ENCODE results near the gene PRPF6. TPM values are rescaled to one million over a fixed set of nuclear protein-coding genes. Genes with fewer than 3 reads are reported as not detected.

Gene PRPF6
- total RNA-seq, 2 experiments from 2014 or later, result 45.1 to 73.7 TPM

DNA sequence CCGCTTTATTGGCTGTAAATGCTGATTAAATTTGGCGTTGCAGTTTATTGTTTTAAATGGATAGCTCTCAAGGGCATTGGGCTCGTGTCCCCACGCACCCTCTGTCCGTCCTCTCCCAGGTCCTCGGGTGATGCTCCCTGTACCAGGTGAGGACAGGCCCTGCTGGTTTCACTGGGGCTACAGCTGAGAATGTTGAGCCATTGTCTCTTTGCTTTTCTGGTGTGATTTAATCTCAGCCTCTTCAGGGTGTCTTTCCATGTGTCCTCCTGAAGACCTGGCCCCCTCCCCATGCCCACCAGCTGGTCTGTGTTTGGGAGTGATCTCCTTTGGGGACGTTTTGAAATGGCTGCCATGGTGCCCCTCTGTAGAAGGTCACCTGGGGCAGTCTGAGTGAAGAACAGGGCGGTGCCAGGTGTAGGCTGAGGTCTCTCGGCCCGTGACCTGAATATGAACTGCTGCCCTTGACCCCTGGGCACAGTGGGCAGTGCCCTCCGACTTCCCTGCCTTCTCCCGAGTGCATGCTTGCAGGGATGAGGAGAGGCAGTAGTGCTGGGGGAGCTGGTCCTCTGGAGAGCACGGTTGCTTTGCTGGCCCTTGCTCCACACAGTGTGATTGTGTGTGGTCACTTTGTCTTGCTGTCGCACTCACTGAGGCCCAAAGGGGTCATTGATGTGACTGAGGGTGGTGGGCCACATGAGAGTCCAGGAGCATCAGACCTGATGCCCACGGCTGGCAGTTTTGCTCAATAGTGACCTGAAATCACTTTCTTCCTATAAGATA, 42.6 kb downstream of the PRPF6 start:
- intact Hi-C loops (cut with micrococcal nuclease; ENCODE audit: unreplicated experiment), result no loop called here
- Histone ChIP-seq H3K4me2 (ENCODE audit: low read length) (no peak overlapping the region), H3K4me3 (ENCODE audit: low read depth, low read length, poor library complexity, severe bottlenecking) (no peak overlapping the region), H4K20me1 (ENCODE audit: insufficient read depth, low read length) (no peaks in the 10 kb centered on the region), H3K79me2 (ENCODE audit: insufficient read depth, low read depth, low read length) (no peaks in the 10 kb centered on the region), H2AFZ (ENCODE audit: low read length) (no peak overlapping the region), H3K36me3 (ENCODE audit: insufficient read depth, low read length) (peaks cover 99% of the 10 kb centered on the region), H3K4me1 (ENCODE audit: insufficient read depth, low read length, poor library complexity, severe bottlenecking) (no peaks in the 10 kb centered on the region), H3K9me2 (ENCODE audit: insufficient read depth, low read length) (no peaks in the 10 kb centered on the region), H3K27ac (ENCODE audit: low read depth, low read length, poor library complexity, severe bottlenecking) (no peak overlapping the region), H3K9me3 (ENCODE audit: low read length) (no peaks in the 10 kb centered on the region)
- TF ChIP-seq EZH2phosphoT487 (IDR thresholded peaks at IDR 0.05; ENCODE audit: borderline replicate concordance, low read depth, low read length), result no peak
- TF ChIP-seq, protein P1, sequence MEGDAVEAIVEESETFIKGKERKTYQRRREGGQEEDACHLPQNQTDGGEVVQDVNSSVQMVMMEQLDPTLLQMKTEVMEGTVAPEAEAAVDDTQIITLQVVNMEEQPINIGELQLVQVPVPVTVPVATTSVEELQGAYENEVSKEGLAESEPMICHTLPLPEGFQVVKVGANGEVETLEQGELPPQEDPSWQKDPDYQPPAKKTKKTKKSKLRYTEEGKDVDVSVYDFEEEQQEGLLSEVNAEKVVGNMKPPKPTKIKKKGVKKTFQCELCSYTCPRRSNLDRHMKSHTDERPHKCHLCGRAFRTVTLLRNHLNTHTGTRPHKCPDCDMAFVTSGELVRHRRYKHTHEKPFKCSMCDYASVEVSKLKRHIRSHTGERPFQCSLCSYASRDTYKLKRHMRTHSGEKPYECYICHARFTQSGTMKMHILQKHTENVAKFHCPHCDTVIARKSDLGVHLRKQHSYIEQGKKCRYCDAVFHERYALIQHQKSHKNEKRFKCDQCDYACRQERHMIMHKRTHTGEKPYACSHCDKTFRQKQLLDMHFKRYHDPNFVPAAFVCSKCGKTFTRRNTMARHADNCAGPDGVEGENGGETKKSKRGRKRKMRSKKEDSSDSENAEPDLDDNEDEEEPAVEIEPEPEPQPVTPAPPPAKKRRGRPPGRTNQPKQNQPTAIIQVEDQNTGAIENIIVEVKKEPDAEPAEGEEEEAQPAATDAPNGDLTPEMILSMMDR (conservative IDR thresholded peaks at IDR 0.05; ENCODE audit: low read length), result no peak
- no TSS peak for BruUV-seq (replicated peaks)
- POLR2A ChIA-PET, result interaction anchor here (0.6 kb wide), 1 partner anchor 33 kb away, joined by 5 read pairs; no protein-coding TSS in a partner anchor
- CTCF ChIA-PET (ENCODE audit: unreplicated experiment), result no interaction called here
- DNase-seq (ENCODE audit: low spot score), result no peak

DNA sequence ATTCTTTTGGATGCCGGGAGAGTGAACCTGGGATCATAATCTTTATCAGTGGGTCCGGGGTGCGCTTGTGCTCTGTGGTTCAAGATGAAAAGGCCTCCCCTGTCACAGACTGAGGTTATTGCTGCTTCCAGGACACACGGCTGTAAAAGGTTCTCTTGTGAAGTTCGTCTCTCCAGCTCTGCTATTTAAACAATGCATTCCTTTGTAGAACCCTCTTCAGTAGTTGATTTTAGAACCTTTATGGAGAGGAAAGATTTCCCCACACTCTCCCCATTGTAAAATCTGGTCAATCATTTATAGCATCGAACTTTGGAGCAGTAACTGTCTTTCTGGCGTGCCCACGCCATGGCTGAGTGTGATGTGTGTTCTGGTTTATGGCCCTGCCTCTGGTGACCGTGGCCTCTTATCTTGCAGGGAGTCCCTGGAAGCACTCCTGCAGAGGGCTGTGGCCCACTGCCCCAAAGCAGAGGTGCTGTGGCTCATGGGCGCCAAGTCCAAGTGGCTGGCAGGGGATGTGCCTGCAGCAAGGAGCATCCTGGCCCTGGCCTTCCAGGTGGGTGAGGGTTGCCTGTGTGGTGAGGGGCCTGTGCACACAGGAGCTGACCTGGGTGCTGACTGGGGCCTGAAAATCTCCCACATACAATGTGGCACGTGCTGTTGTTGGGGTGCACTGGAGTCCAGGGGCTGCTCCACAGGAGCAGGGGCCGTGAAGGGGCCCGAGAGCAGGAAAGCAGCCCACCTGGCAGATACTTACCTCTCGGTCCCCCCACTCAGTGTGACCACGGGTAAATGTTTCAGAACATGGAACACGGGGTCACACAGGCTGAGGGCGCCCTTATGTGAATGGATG, 43.4 kb downstream of the PRPF6 start:
- peaks cover 97% of the 10 kb centered on the region for H3K36me3 ChIP-seq (ENCODE audit: insufficient read depth, low read length)
- ChIA-PET POLR2A (no interaction called here), CTCF (ENCODE audit: unreplicated experiment) (no interaction called here)
- no peaks in the 10 kb centered on the region for H3K9me3 ChIP-seq (ENCODE audit: low read length)
- no peaks in the 10 kb centered on the region for H3K79me2 ChIP-seq (ENCODE audit: insufficient read depth, low read depth, low read length)
- DNase-seq (ENCODE audit: low spot score), result no peak
- H3K4me1 ChIP-seq (ENCODE audit: insufficient read depth, low read length, poor library complexity, severe bottlenecking), result no peaks in the 10 kb centered on the region
- no peak overlapping the region for H3K4me2 ChIP-seq (ENCODE audit: low read length)
- no peaks in the 10 kb centered on the region for H3K9me2 ChIP-seq (ENCODE audit: insufficient read depth, low read length)
- intact Hi-C loops (cut with micrococcal nuclease; ENCODE audit: unreplicated experiment), result no loop called here
- H4K20me1 ChIP-seq (ENCODE audit: insufficient read depth, low read length), result no peaks in the 10 kb centered on the region
- H3K27ac ChIP-seq (ENCODE audit: low read depth, low read length, poor library complexity, severe bottlenecking), result no peak overlapping the region
- H2AFZ ChIP-seq (ENCODE audit: low read length), result no peak overlapping the region
- H3K4me3 ChIP-seq (ENCODE audit: low read depth, low read length, poor library complexity, severe bottlenecking), result no peak overlapping the region
- TF ChIP-seq, protein P1 (conservative IDR thresholded peaks at IDR 0.05; ENCODE audit: low read length), result no peak
- BruUV-seq (replicated peaks), result no TSS peak
